HL-60/S4 treated with phorbol 12-myristate 13-acetate at 8.2 ng/mL for 4 days and 3 days (cell line): Measurements from ENCODE around the gene ZER1.
"Not testable (repeated sequence)": the region's sequence is repeated elsewhere in the genome, so short reads cannot be mapped to it uniquely, and the experiment has no call there.

Source experiments
- in situ Hi-C: fragments of 300-500 bp; cut with MboI; formaldehyde crosslinking; loops from 2 replicates; pipeline ENCODE4 v1.15.0; 2022; ENCODE audit warnings: low sequenced_read_pairs

Gene ZER1

DNA sequence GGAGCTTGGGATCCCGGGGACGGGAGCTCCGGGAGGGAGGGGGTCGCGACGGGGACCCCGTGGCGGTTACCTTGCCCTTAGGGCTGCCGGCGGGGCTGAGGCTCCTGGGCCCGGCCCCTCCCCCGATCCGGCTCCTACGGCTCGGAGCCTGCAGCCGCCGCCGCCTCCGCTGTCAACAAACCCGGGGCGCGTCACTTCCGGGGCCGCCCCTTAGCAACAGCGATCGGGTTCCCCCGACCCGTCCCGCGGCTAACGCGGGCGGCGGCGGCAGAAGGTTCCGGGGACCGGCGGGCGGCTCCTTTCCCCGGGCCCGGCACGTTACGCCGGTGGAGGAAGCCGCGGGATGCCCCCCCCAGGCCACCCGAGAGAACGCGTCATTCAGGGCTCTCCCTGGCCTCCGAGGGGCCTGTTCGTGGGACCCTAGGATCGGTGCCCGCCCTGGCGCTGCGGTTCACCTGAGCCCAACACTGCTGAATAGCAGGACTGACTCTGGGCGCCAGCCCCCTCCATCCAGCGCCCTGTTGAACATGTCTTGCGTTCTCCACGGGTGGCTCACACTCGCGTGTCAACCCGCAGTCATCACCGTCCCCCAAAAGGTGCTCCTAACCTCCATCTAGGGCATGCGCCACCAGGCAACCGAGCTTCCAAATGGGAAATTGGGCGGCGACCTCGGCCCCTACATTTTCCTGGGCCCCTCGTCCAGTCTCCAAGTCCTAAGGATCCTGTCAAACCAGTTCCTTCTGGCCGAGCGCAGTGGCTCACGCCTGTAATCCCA, at the start of gene ZER1:
TSS of gene ZER1 (minus strand) at position 183 of the 775 bp plus-strand sequence. CDS start 16,362 bp downstream, outside the sequence.
- in situ Hi-C loops: no loop called here

DNA sequence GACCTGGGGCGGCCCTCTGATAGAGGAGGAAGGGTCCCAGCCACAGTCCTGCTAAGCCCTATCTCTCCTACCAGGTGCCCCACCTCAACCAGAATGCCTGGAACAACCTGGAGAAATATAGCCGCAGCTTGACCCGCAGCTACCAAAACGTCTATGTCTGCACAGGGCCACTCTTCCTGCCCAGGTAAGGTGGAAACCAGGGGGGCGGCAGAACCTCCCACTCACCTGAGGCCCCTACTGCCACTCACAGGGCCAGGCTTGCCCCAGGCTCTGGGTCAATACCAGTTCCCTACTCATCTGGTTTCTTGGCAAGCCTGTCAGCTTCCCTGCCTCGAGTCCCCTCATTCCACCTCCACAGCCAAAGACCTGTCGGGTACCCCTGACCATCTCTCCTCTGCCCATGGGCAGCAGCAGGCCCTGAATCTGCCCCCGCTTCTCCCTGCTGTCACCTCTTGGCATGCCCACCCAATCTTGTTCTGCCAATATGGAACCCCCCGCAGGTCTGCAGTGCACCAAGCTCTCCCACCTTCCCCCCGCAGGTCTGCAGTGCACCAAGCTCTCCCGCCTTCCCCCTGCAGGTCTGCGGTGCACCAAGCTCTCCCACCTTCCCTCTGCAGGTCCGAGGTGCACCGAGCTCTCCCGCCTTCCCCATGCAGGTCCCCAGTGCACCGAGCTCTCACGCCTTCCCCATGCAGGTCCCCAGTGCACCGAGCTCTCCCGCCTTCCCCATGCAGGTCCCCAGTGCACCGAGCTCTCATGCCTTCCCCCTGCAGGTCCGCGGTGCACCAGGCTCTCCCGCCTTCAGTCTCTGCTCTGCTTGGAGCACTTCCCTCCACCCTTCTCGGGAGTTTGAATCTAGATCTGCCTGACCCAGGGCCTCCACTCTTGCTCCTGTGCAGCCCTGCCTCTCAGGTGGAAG, 49.2 kb upstream of the ZER1 start:
- in situ Hi-C loops: no loop called here

DNA sequence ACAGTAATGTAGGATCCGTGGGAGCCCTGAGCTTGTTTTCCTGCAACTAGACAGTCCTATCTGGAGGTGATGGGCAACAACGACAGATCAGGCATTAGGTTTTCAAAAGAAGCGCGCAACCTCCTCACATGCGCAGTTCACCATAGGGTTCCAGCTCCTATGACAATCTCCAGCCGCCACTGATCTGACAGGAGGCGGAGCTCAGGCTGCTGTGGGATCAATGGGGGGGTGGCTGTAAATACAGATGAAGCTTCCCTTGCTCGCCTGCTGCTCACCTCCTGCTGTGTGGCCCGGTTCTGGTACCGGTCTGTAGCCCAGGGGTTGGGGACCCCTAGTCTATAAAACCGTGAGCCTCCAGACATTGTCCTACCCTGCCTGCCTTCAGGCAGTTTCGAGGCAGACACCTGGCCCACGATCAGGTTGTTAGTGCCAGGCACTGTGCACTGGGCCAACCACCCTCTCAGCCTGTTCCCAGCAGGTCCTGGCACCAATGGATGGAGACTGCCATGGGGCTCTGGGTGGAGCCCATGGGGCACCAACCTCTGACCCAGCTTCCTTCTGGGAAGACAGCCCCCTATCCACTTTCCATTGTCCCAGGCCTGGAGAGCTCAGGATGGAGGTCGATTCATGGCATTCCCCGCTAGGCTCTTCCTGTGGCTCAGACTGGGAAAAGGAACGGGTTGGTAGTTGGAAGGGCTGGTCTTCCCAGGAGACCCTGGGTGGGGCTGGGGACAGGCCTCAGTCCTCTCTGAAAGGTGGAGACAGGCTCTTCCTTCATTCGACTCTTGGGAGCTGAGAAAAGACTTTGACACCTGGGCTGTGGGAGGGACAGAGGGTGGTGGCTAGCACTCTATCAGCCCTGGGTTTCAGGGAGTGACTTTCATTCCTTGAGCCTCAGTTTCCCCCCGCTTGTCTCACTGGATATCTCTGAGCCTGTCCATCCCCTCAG, 48.3 kb upstream of the ZER1 start:
- in situ Hi-C loops: no loop called here

DNA sequence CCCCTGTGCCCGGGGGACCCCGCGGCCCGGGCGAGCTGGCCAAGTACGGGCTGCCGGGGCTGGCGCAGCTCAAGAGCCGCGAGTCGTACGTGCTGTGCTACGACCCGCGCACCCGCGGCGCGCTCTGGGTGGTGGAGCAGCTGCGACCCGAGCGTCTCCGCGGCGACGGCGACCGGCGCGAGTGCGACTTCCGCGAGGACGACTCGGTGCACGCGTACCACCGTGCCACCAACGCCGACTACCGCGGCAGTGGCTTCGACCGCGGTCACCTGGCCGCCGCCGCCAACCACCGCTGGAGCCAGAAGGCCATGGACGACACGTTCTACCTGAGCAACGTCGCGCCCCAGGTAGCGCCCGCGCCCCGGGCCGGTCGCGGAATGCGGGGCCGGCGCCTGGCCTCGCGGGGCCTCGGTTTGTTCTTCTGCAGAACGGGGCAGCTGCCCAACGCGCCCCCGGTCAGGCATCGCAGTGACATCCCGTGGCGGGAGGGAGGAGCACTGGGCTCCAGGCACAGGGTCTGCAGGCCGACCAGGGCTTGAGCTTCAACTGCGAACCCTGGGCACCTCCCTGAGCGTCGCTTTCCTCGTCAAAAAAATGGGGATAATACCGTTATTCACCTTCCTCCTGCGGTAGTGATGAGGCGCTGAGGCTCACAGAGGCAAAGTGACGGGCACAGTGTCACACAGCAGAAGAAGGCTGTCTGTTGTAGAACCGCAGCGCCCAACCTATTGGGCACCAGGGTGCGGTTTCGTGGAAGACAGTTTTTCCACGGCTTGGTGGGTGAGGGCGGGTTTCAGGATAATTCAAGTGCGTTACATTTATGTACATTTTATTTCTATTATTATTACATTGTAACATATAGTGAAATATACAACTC, 47.4 kb upstream of the ZER1 start:
- in situ Hi-C loops: no loop called here

DNA sequence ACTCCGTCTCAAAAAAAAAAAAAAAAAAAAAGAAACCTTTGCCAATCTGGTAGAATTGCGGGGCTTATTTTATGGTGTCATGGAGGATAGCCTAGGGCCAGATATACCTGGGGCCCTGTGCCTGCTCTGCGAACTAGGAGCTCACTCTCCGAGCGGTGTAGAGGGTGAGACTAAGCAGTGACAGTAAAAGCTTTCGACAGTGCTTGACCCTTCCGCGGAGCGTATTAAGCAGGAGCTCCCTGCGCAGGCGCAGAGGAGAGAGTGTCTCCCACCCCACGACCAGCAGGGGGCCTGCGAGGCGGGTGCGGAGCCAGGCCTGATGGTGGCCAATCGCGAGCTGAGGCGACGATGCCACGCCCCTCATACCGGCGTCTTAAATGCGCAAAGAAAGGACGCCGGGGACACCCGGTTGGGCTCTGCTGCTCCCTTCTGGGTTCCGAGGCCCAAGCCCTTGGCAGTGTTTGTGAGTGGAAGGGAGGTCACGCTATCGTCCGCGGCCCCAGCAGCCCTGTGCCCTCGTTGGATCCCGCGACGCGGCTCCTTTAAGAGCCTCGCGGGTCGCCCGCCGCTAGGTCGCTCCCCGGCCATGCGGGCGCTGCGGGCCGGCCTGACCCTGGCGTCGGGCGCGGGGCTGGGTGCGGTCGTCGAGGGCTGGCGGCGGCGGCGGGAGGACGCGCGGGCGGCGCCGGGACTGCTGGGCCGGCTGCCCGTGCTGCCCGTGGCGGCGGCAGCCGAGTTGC, 46.5 kb upstream of the ZER1 start, which contains the start of gene ENDOG:
TSS of gene ENDOG (plus strand) at position 402 of the 740 bp plus-strand sequence. CDS start at position 587, 185 bp downstream.
- in situ Hi-C loops: no loop called here

DNA sequence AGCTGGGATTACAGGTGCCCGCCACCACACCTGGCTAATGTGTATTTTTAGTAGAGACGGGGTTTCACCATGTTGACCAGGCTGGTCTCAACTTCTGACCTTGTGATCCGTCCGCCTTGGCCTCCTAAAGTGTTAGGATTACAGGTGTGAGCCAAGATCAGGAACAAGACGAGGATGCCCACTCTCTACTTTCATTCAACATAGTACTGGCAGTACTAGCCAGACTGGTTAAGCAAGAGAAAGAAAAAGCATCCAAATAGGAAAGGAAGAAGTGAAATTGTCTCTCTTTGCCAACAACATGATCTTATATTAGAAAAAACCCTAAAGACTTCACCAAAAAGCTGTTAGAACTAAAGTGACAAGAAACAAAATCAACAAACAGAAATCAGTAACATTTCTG, 39.1 kb upstream of the ZER1 start:
- in situ Hi-C loops: no loop called here

DNA sequence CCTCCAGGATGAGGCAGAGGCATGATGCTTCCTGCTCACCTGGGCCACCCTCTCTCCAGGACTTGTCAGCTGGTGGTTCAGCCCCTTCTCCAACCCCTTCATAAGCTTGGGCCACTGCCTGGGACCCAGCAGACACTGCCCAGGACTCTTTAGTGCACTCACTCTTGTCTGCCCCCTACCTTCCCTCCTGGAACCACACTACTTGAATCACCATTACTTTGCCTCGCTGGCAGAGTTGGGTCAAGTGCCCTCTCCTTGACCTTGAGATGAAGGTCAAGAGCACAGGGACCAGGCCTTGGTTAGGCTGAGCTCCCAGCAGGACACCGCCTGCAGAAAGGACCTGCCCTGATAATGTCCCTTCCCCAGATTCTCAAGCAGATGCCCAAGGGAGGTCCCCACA, 38.1 kb upstream of the ZER1 start:
- in situ Hi-C loops: no loop called here

DNA sequence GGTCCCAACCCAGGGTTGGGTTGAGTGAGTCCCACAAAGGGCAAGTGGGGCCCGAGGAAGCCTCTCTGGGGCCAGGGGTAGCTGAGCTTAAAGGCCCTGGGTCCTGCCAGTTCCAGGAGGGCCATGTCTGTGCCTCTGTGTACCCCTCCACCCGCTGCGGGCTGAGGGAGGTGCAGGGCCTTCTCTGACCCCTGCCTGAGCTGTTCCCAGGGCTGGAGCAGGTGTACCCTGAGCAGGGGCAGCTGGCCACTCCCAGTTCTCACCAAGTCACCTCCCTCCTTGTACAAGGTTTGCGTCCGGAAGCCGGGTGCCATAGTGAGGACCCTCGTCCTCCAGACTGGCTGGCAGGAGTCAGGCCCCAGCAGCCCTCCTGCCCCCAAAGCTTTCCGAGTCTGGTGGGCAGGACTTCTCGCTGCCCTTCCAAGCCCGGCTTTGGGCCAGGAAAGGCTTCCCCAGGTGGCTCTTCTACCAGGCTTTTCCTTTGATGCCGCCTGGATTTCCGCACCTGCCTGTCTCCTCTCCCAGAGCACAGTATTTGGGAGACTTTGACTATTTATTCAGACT, 37.4 kb upstream of the ZER1 start:
- in situ Hi-C loops: no loop called here

DNA sequence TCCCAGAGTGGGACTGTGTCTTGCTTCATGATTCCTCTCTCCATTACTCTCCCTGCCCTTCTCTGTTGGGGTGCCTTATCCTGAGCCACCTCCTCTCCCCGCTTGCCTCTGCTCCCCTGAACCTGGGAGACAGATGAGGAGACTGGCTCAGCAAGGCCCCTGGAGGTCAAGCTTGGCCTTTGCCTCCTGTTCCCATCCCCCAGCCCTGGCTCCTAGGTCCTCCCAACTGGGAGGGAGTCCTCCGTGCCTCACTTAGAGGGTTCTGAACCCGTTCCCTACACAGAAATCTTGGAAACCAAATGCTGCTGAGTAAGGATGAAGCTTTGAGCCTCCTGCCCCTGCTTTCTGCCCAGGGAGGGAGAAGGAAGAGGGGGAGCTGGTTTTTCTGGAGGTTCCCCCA, 36.8 kb upstream of the ZER1 start:
- in situ Hi-C loops: no loop called here

DNA sequence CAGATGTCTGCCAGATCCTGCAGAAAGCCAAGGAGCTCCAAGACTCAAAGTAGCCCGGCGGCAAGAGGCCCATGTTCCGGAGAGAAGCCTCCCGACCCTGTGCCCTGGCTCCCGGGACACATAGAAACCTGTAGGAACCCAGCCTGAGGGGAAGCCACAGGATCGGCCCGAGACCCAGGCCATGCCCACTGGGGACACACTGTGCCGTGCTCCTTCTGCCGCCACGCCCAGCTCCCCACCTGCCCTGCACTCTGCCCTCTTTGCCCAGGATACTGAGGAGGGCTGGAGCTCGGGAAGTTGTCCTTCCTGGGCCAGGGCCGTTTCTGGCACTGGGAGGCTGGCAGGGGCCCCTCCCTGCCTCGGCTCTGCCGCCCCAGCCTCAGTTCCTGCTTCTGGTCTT, 36.1 kb upstream of the ZER1 start:
- in situ Hi-C loops: no loop called here

DNA sequence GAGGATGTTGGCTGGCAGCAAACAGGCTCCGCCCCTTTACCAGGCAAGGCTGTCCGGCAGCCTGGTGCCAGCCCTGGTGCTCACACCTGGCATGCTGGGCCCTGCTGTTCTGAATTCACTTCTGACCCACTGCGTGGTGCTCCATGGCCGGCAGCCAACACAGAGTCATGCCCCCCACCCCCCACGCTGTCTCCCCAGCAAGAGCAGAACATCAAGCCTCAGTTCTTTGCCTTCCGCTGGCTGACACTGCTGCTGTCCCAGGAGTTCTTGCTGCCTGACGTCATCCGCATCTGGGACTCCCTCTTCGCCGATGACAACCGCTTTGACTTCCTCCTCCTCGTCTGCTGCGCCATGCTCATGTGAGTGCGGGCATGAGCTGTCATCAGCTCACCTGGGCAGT, 33.9 kb upstream of the ZER1 start:
- in situ Hi-C loops: no loop called here

DNA sequence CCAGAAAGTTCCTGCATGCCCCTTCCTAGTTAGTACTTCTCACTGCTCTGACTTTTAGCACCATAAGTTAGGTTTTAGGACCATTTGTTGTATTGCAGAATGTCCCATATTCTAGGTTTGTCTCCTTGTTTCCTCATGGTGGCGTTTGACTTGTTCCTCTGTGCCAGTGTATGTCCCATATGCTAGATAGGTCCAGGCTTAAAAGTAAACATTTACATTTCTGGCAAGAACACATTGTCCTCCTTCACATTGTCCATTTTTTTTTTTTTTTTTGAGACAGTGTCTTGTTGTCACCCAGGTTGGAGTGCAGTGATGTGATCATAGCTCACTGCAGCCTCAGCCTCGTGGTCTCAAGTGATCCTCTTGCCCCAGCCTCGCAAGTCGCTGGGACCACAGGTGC, 30.8 kb upstream of the ZER1 start:
- in situ Hi-C loops: no loop called here

DNA sequence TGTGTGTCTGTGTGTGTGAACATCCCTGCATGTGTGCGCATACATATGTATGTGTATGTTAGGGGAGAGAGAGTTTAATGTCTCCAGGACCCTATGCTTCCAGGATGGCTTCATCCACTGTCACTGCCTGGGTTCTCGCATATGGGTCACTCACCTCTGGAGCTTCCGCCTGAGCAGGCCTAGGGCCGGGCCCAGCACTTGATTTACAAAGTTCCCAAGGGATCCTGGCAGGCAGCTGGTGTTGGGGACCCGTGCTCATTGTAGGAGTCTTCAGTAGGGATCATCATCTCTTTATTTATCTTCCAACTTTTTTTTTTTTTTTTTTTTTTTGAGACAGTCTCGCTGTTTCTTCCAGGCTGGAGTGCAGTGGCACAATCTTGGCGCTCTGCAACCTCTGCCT, 28.3 kb upstream of the ZER1 start:
- in situ Hi-C loops: no loop called here

DNA sequence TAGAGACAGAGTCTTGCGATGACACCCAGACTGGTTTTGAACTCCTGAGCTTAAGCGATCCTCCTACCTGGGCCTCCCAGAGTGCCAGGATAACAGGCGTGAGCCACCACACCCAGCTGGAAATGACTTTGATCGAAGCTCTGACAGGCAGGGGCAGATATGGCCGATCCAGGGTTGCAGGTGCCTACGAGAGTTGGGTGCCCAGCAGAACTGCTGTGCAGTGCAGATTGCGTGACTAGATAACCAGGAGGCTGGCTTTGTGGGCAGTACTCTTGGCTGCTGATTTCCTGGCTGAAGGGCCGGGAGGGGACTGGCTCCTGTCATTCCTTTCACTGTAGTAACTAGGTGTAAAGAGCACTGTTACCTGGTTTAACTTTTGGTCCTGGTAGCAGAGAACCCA, 27.2 kb upstream of the ZER1 start:
- in situ Hi-C loops: no loop called here

DNA sequence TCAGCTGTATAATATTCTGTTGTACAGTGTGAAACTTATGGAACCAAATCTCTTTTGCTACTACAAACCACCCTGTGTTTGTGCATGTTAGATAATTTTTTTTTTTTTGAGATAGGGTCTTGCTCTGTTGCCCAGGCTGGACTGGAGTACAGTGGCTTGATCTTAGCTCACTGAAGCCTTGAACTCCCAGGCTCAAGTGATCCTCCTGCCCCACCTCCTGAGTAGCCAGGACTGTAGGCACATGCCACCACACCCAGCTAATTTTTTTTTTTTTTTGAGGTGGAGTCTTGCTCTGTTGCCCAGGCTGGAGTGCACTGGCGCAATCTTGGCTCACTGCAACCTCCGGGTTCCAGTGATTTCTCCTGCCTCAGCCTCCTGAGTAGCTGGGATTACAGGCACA, 23.2 kb upstream of the ZER1 start:
- in situ Hi-C loops: not testable (repeated sequence)

DNA sequence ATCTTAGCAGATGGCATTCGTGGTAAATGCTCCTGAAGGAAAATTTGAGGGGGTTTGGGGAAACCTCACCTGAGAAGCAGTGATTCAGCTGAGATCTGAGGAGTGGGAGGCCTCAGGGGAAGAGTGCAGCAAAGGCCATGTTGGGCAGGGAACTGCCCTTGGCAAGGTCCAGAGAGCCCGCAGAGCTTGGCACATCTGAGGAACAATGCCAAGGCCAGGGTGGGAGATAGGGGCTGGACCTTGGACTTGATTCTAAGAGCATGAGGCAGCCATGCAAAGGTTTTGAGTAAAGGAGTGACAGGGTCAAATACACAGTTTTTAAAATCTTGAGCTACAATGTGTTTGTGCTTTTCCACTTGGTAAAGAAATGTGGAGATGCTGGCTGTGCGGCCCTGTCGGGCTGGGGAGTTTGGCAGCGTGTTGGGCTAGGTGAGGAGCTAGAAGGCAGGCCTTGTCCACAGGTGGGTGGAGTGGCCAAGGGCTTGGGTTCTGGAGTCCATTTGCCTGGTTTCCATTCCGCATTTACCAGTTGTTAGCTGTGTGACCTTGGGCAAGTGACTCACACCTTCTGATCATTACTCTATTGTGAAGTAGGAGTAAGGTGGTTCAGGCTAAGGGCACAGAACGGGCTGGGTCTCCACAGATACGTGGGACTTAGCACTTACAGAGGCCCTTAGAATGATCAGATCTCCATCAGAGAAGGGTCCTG, 21.4 kb upstream of the ZER1 start:
- in situ Hi-C loops: no loop called here

DNA sequence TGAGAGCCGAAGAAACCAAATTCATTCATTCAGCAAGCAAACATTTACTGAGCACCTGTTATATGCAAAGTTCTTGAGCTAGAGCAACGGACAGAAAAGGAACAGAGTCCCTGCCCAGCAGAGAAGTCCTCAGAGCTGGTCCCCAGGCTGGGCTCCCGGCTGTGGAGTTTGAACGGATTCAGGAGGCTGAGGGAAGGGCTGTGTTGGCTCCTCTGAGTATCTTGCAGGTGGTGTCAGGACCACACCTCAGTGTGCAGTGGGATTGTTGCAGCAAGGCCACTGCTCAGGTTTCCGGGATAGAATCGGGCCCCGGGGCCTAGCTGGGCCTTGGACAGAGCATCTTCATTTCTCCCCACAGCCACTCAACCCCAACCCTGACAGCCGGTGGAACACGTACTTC, 20.4 kb upstream of the ZER1 start:
- in situ Hi-C loops: no loop called here

DNA sequence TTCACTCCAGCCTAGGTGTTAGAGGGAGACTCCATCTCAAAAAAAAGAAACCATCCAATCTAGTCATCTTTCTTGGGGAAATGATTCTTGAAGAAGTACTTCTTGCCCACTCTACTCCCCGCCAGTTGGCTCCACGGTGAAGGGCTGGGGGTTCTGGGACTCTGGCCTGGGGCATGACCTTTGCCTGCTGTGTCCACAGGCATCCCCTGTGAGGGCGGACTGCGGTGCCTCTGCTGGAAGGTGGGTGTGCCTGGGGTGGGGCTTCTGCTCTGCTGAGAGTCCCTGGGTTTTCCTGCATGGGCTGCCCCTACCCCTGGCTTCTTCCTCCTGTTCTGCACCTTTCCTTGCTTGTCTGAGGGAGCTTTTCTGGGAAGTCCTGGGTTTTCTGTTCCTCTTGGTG, 18.8 kb upstream of the ZER1 start:
- in situ Hi-C loops: no loop called here
